ENCODE measurements around the gene ENTHD1. TPM values are rescaled to one million over a fixed set of nuclear protein-coding genes. Genes with fewer than 3 reads are reported as not detected.
A peak's percentile ranks its signal among the peaks of the same experiment; 100 is the strongest.

The ENTHD1 gene
- total and polyA plus RNA-seq, 8 donors = 0.16 TPM; not detected in 7

DNA sequence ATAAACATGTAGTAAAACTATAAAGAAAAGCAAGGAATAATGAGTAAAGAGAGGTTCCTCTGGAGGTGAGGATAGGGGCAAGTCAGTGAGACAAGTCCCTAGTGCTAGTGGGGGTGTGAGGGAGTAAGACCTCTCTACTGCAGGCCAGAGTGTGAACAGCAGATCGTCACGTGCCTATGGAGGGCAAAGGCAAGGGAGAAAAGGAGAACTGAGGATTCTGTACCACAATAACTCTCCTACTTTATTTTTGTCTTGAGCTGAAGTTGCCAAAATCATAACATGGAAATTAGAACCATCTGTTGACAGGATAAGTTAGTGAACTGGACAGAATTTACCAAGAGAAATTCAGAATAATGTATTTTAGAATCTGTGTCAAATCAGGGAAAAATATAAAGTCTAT lies 77.6 kb downstream of the ENTHD1 start:
- TF ChIP-seq, protein P1, sequence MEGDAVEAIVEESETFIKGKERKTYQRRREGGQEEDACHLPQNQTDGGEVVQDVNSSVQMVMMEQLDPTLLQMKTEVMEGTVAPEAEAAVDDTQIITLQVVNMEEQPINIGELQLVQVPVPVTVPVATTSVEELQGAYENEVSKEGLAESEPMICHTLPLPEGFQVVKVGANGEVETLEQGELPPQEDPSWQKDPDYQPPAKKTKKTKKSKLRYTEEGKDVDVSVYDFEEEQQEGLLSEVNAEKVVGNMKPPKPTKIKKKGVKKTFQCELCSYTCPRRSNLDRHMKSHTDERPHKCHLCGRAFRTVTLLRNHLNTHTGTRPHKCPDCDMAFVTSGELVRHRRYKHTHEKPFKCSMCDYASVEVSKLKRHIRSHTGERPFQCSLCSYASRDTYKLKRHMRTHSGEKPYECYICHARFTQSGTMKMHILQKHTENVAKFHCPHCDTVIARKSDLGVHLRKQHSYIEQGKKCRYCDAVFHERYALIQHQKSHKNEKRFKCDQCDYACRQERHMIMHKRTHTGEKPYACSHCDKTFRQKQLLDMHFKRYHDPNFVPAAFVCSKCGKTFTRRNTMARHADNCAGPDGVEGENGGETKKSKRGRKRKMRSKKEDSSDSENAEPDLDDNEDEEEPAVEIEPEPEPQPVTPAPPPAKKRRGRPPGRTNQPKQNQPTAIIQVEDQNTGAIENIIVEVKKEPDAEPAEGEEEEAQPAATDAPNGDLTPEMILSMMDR (IDR thresholded peaks at IDR 0.05) = no peak
- intact Hi-C loops (cut with DNase I) = no loop called here
- H3K4me1 ChIP-seq = no peaks in the 10 kb centered on the region
- DNase-seq (no peak), ATAC-seq (peak; percentile 31)
- peaks cover 5 to 47% of the 10 kb centered on the region in 2 donors for H3K27me3 ChIP-seq
- no peaks in the 10 kb centered on the region for H3K9me3 ChIP-seq
- H3K36me3 ChIP-seq = no peaks in the 10 kb centered on the region
- H3K27ac ChIP-seq = no peak overlapping the region
- no peak overlapping the region for H3K4me3 ChIP-seq

DNA sequence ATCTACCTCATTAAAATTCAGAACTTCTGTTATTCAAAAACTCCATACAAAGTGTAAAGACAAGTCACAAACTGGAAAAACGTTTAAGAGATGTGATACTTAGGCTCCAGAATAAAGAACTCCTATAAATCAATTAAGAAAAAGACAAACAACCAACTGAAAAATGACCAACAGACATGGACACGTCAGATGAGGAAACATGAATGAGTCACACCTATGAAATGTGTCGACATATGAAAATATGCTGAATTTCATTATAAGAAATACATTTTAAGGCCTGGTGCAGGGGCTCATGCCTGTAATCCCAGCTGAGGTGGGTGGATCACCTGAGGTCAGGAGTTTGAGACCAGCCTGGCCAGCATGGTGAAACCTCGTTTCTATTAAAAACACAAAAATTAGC lies 78.7 kb downstream of the ENTHD1 start:
- Histone ChIP-seq H3K36me3 (no peaks in the 10 kb centered on the region), H3K4me1 (no peaks in the 10 kb centered on the region), H3K4me3 (no peak overlapping the region), H3K9me3 (no peaks in the 10 kb centered on the region), H3K27ac (no peak overlapping the region), H3K27me3 (peaks cover 5 to 52% of the 10 kb centered on the region in 2 donors)
- intact Hi-C loops (cut with DNase I) = no loop called here
- DNase-seq (no peak), ATAC-seq (no peak)
- TF ChIP-seq, protein P1 (IDR thresholded peaks at IDR 0.05) = no peak

DNA sequence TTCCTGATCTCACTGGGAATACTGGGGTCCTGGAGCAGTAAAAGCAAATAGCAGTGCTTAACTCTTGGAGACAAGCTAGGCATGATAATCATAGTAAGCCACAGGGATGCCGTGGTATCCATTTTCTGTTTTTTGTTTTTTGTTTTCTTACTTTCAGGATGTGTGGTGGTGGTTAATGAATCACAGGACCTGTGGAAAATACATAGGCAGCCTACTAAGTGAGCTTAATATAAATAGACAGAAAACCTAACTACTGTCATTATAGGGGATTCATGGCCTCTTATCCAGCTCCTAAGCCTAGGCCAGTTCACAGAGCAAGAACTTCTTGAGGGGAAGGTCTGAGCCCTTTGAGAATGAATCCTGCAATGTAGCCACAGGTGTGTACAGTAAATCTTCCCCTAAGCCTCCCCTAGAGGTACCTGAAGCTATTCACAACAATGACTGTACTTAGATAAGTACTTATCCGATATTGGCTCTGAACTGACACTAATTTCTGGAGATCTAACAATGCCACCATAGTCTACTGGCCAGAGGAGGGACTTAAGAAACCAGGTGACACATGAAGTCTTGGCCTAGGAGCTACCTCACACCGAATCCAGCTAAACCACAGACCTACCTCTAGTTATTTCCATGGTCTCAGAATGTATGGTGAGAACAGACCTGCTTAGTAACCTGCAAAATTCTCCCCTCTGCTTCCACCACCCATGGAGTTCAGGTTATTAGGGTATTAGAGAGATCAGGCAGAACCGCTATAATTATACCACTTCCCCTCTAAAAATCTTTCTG lies 83.6 kb downstream of the ENTHD1 start:
- ATAC-seq = no peak

DNA sequence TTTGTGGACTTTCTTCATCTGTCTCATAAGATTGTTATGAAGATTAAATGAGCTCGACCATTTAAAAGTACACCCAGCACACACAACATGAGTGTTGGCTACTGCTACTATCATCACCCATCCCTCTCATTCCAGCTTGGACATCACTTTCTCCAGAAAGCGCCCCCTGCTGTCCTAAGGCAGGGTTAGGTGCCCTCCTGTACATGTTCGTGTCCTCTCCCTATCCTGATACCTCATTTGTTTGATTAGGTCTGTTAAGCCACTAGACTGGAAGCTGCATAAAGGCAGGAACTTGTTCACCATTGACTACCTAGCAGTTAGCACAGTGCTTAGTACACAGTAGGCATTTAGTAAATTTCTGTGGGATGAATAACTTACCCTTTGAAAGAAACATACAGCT lies 85.5 kb downstream of the ENTHD1 start:
- Histone ChIP-seq H3K9me3 (no peaks in the 10 kb centered on the region), H3K36me3 (no peaks in the 10 kb centered on the region), H3K4me1 (no peaks in the 10 kb centered on the region), H3K27ac (no peak overlapping the region), H3K4me3 (no peak overlapping the region), H3K27me3 (peaks cover 0 to 44% of the 10 kb centered on the region in 2 donors)
- DNase-seq (no peak), ATAC-seq (no peak)
- TF ChIP-seq, protein P1 (IDR thresholded peaks at IDR 0.05) = peak in 1 of 2 donors; percentile 35
- intact Hi-C loops (cut with DNase I) = no loop called here

More for the DNA sequence above, 83.6 kb downstream of the ENTHD1 start:
- TF ChIP-seq, protein P1 (IDR thresholded peaks at IDR 0.05) = no peak
- H3K27ac ChIP-seq = no peak overlapping the region
- H3K9me3 ChIP-seq = no peaks in the 10 kb centered on the region
- H3K4me1 ChIP-seq = no peaks in the 10 kb centered on the region
- intact Hi-C loops (cut with DNase I) = no loop called here
- H3K4me3 ChIP-seq = no peak overlapping the region
- no peak for DNase-seq
- peaks cover 0 to 38% of the 10 kb centered on the region in 2 donors for H3K27me3 ChIP-seq
- H3K36me3 ChIP-seq = no peaks in the 10 kb centered on the region

GRCh38 chr22:39806109-39806508 lies 87.5 kb downstream of the ENTHD1 start:
- Histone ChIP-seq H3K9me3 (no peaks in the 10 kb centered on the region), H3K27ac (no peak overlapping the region), H3K36me3 (no peaks in the 10 kb centered on the region), H3K4me3 (no peak overlapping the region), H3K4me1 (no peaks in the 10 kb centered on the region), H3K27me3 (peaks cover 3 to 40% of the 10 kb centered on the region in 2 donors)
- ATAC-seq = no peak
- DNase-seq = no peak
- TF ChIP-seq, protein P1 (IDR thresholded peaks at IDR 0.05) = no peak
- intact Hi-C loops (cut with DNase I) = no loop called here
